Activated B cell treated with CpG ODN at 0.5 μM for 24 hours (primary cell): ENCODE results near the gene SBK2. TPM values are rescaled to one million over a fixed set of nuclear protein-coding genes. Genes with fewer than 3 reads are reported as not detected.

Experiments
- ATAC-seq: fragments of 200-7000 bp; cut with Tn5 transposase; one replicate; pipeline ENCODE4 v1.10.0; 2021; ENCODE audit warnings: low read depth, mild to moderate bottlenecking, moderate library complexity
- CTCF ChIA-PET: fragments of 350-600 bp; sonication (Branson Sonifier 250); formaldehyde crosslinking; loops from one replicate; lab custom pipeline; 2021; ENCODE audit warnings: antibody characterized with exemption; lab: Charles Lee
- POLR2A ChIA-PET: fragments of 350-600 bp; sonication (Branson Sonifier 250); formaldehyde crosslinking; loops from one replicate; lab custom pipeline; 2021; ENCODE audit warnings: antibody characterized with exemption; lab: Charles Lee
- DNase-seq: peaks from one replicate; pipeline ENCODE4 v3.0.0; 2022
- H3K27ac Mint-ChIP-seq: one replicate; pipeline ENCODE4 v1.8.0; 2020; ENCODE audit warnings: mixed read lengths
- H3K27me3 Mint-ChIP-seq: one replicate; pipeline ENCODE4 v1.8.0; 2021; ENCODE audit warnings: mixed read lengths
- H3K36me3 Mint-ChIP-seq: one replicate; pipeline ENCODE4 v1.8.0; 2021; ENCODE audit warnings: low read depth, mixed read lengths
- H3K4me1 Mint-ChIP-seq: one replicate; pipeline ENCODE4 v1.8.0; 2021; ENCODE audit warnings: mixed read lengths
- H3K4me3 Mint-ChIP-seq: one replicate; pipeline ENCODE4 v1.8.0; 2020; ENCODE audit warnings: mild to moderate bottlenecking, mixed read lengths
- H3K9me3 Mint-ChIP-seq: one replicate; pipeline ENCODE4 v1.8.0; 2020; ENCODE audit warnings: mixed read lengths
- CTCF ChIP-seq: fragments of 200-600 bp; IDR thresholded peaks from one replicate; pipeline ENCODE4 v1.8.0; 2022; ENCODE audit warnings: antibody characterized with exemption, mild to moderate bottlenecking
- intact Hi-C: fragments of 100-400 bp; cut with micrococcal nuclease; formaldehyde crosslinking; loops from one replicate; pipeline ENCODE4 v1.15.1; 2024
- total RNA-seq: library from RNA; stranded (reverse); gene quantifications from 2 replicates; pipeline ENCODE4 v1.2.3, GENCODE V29; 2022

SBK2 gene
- total RNA-seq, 1 donor from 2014 or later: not detected

- TF ChIP-seq CTCF: no peak
- H3K36me3 Mint-ChIP-seq: no peaks in the 10 kb centered on the region
- intact Hi-C loops: no loop called here
- ATAC-seq: no peak
- POLR2A ChIA-PET: no interaction called here
- H3K27ac Mint-ChIP-seq: no peak overlapping the region
- DNase-seq: no peak
- H3K9me3 Mint-ChIP-seq: no peaks in the 10 kb centered on the region
- CTCF ChIA-PET: no interaction called here
- peaks cover 10% of the 10 kb centered on the region for H3K27me3 Mint-ChIP-seq
- H3K4me3 Mint-ChIP-seq: no peak overlapping the region
- no peaks in the 10 kb centered on the region for H3K4me1 Mint-ChIP-seq
Measured at GRCh38 chr19:55540619-55541018, 3.7 kb upstream of the SBK2 start.

GRCh38 chr19:55539090-55539984 is 2.4 kb upstream of the SBK2 start:
- ATAC-seq: no peak
- Mint-ChIP-seq H3K27me3 (peaks cover 7% of the 10 kb centered on the region), H3K27ac (no peak overlapping the region), H3K4me1 (no peaks in the 10 kb centered on the region), H3K4me3 (no peak overlapping the region), H3K9me3 (no peaks in the 10 kb centered on the region), H3K36me3 (no peaks in the 10 kb centered on the region)
- DNase-seq: no peak
- CTCF ChIA-PET: no interaction called here
- no peak for TF ChIP-seq CTCF
- intact Hi-C loops: no loop called here
- POLR2A ChIA-PET: no interaction called here

- intact Hi-C loops: no loop called here
- DNase-seq (no peak), ATAC-seq (no peak)
- no peak overlapping the region for H3K4me3 Mint-ChIP-seq
- H3K27me3 Mint-ChIP-seq: peaks cover 3% of the 10 kb centered on the region
- H3K36me3 Mint-ChIP-seq: no peaks in the 10 kb centered on the region
- H3K4me1 Mint-ChIP-seq: no peaks in the 10 kb centered on the region
- ChIA-PET CTCF (no interaction called here), POLR2A (no interaction called here)
- TF ChIP-seq CTCF: no peak
- H3K27ac Mint-ChIP-seq: no peak overlapping the region
- no peaks in the 10 kb centered on the region for H3K9me3 Mint-ChIP-seq
Measured at GRCh38 chr19:55538132-55538531, 1.2 kb upstream of the SBK2 start.

- H3K27ac Mint-ChIP-seq: no peak overlapping the region
- intact Hi-C loops: no loop called here
- H3K4me3 Mint-ChIP-seq: no peak overlapping the region
- ChIA-PET CTCF (interaction anchor here (0.6 kb wide), 1 partner anchor 21 kb away, joined by 3 read pairs; no protein-coding TSS in a partner anchor), POLR2A (no interaction called here)
- H3K9me3 Mint-ChIP-seq: no peaks in the 10 kb centered on the region
- DNase-seq (no peak), ATAC-seq (no peak)
- no peaks in the 10 kb centered on the region for H3K36me3 Mint-ChIP-seq
- TF ChIP-seq CTCF: no peak
- no peaks in the 10 kb centered on the region for H3K4me1 Mint-ChIP-seq
- peaks cover 3% of the 10 kb centered on the region for H3K27me3 Mint-ChIP-seq
Measured at GRCh38 chr19:55537741-55538111, 793 bp upstream of the SBK2 start.

- no peak for TF ChIP-seq CTCF
- Mint-ChIP-seq H3K27ac (no peak overlapping the region), H3K4me1 (no peaks in the 10 kb centered on the region), H3K4me3 (no peak overlapping the region), H3K36me3 (no peaks in the 10 kb centered on the region), H3K27me3 (no peaks in the 10 kb centered on the region), H3K9me3 (no peaks in the 10 kb centered on the region)
- ChIA-PET CTCF (no interaction called here), POLR2A (no interaction called here)
- DNase-seq (no peak), ATAC-seq (no peak)
- intact Hi-C loops: no loop called here
Measured at GRCh38 chr19:55536366-55536765, 567 bp downstream of the SBK2 start.
